AG10803 (cell line): ENCODE results near the gene ZNF808.
A peak's percentile ranks its signal among the peaks of the same experiment; 100 is the strongest.

Source experiments
- DNase-seq: peaks from one replicate; pipeline ENCODE4 v3.0.0; 2010; ENCODE audit warnings: low read depth
- H3K4me3 ChIP-seq: 2 replicates; pipeline ENCODE4 v1.5.1; 2011; ENCODE audit warnings: mild to moderate bottlenecking, low read length, control low read depth
- TF ChIP-seq, protein P1 (sequence below): conservative IDR thresholded peaks from 2 replicates; pipeline ENCODE4 v1.5.1; 2011; ENCODE audit warnings: mild to moderate bottlenecking, low read length, control low read depth, inconsistent platforms

The ZNF808 gene

DNA sequence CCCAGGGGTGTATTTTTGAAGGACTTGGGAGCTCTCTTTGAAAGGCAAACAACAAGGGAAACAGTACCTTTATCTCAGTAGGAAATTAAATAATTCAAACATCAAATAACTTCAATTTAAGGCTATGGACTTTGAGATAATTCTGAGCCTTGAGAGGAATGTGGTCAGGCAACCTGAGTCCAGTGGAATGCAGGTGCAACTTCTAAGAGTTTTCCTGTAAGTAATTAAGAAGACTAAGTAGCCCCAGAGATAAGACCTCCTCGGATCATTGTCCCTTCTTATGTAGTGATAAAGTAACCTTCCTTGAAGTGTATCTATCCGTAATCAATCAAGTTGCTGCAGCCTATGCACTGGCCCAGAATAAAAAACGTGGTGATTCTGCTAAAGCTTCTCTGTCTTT is 71.8 kb downstream of the ZNF808 start:
- no peak for DNase-seq
- no peak overlapping the region for H3K4me3 ChIP-seq
- TF ChIP-seq, protein P1, sequence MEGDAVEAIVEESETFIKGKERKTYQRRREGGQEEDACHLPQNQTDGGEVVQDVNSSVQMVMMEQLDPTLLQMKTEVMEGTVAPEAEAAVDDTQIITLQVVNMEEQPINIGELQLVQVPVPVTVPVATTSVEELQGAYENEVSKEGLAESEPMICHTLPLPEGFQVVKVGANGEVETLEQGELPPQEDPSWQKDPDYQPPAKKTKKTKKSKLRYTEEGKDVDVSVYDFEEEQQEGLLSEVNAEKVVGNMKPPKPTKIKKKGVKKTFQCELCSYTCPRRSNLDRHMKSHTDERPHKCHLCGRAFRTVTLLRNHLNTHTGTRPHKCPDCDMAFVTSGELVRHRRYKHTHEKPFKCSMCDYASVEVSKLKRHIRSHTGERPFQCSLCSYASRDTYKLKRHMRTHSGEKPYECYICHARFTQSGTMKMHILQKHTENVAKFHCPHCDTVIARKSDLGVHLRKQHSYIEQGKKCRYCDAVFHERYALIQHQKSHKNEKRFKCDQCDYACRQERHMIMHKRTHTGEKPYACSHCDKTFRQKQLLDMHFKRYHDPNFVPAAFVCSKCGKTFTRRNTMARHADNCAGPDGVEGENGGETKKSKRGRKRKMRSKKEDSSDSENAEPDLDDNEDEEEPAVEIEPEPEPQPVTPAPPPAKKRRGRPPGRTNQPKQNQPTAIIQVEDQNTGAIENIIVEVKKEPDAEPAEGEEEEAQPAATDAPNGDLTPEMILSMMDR: no peak

DNA sequence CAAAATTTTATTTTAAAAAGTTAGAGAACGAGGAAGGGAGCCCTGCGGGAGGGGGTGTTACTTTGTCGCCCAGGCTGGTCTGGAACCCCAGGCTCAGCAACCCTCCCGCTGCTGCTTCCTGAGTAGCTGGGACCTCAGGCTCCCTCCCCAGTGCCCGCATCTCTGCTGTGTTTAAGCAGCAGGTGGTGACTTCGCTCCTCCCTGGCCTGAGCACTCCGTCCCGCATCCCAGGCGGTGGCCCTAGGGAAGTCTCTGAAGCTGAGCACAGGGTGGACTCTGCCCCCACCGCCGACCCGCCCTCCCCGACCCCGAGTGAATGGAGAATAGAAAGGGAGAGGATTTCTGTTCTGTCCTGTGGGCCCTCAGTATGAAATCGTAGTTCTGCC is 73.2 kb downstream of the ZNF808 start:
- H3K4me3 ChIP-seq: peak overlapping the region; percentile 73
- DNase-seq: no peak
- TF ChIP-seq, protein P1: no peak

DNA sequence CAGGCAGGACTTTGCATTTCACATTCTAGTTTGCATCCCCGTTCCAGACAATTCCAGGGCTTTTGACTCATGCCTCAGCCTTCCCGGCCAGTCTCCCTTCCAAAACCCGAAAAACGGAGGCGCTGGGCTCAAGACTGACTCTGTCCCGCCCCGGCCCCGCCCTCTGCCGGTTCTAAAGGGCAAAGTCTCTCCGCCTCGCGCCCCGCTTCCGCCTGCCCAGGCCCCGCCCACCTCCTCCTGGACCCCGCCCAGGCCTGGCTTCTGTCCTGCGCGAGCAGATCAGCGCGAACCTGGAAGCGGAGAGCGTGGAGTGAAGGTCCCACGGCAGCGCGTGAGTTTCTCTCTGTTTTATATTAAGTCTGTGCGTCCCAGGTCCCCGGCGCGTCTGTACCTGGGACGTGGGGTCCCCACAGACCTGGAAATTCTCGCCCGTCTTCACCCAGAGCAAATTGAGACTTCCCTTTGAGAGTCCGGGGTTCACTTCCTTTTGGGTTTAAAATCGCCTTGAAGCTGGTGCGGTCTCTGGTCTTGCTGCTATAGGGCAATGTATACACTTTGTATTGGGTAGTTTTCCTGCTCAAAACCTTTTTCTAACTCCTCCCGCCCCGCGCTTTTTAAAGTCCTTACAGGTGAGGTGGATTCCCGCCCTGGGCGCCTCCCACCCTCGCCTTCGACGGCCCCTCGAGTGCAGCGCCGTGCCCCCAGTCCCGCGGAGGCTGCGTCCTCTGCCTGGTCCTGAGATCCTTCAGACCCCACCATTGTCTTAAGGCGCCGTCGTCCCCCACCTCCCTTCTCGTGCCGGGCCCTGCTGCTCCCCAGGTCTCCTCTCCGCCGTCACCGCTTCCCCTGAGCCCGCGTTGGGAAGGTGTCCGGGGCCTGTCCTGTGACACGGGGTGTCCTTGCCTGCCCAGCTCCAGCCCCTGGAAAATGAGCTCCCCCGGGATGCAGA is 73.8 kb downstream of the ZNF808 start:
- peak; percentile 89 for DNase-seq
- peak overlapping the region; percentile 73 for H3K4me3 ChIP-seq
- TF ChIP-seq, protein P1: peak; percentile 31

DNA sequence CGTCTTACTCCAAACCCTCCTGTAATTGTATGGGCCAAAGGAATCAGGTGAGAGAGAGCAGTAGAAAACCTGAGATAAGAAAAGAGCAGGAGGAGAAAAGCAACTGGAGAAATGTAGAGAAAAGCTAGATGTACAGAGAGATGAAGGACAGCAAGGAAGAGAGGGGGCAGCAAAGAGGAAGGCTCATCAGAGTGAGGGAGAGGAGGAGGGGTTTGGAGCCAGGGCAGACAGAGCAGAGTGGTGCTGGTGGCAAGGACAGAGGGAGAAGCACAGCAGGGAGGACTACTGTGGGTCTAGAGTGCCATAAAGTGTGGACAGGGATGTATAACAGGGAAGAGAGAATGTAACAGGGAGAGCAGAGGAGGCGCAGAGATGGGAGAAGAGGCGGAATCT is 74.5 kb downstream of the ZNF808 start:
- peak; percentile 5 for DNase-seq
- H3K4me3 ChIP-seq: peak overlapping the region; percentile 73
- TF ChIP-seq, protein P1: peak; percentile 19; the same call in 1 of the 2 replicates

DNA sequence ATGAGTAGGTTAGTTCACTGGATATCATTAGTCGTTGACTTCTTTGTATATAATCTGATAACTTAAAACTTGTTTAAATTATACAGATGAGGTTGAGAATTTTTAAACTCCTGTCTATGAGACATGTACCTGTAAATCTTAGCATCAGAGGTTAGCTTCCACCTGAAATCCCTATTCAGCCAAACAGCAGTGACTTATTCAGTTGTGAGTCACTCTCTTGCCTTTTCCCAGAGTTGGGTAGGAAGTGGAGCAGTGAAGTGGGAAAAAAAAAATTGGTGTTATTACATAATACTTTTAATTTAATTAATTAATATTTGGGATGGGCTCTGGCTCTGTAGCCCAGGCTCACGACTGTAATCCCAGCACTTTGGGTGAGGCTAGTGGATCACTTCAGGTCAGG is 75.5 kb downstream of the ZNF808 start:
- TF ChIP-seq, protein P1: no peak
- no peak overlapping the region for H3K4me3 ChIP-seq
- no peak for DNase-seq

DNA sequence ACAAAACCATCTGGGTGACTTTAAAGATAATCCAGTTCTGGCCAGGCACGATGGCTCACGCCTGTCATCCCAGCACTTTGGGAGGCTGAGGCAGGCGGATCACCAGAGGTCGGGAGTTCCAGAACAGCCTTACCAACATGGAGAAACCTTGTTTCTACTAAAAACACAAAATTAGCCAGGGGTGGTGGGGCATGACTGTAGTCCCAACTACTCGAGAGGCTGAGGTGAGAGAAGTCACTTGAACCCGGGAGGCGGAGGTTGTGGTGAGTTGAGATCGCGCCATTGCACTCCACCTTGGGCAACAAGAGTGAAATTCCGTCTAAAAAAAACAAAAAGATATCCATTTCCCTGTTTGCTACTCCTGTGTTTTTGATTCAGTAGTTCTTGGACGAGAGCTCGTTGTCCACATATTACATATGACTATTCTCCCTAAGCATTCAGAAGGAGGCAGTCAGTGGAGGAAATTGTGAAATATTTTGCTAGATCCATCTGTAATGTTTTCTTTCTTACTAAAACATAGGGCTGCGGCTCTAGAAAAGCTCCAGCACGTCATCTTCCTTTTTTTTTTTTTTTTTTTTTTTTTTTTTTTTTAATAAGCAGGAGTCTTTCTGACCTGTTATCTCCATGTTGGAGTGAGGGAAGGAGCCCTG is 76.2 kb downstream of the ZNF808 start:
- H3K4me3 ChIP-seq: no peak overlapping the region
- TF ChIP-seq, protein P1: no peak
- peak; percentile 61 for DNase-seq
